ENCODE data around the gene RGS10.

GRCh38 chr10:119522747-119523426 lies 19.6 kb downstream of the RGS10 start:
- TF ChIP-seq, protein P1, sequence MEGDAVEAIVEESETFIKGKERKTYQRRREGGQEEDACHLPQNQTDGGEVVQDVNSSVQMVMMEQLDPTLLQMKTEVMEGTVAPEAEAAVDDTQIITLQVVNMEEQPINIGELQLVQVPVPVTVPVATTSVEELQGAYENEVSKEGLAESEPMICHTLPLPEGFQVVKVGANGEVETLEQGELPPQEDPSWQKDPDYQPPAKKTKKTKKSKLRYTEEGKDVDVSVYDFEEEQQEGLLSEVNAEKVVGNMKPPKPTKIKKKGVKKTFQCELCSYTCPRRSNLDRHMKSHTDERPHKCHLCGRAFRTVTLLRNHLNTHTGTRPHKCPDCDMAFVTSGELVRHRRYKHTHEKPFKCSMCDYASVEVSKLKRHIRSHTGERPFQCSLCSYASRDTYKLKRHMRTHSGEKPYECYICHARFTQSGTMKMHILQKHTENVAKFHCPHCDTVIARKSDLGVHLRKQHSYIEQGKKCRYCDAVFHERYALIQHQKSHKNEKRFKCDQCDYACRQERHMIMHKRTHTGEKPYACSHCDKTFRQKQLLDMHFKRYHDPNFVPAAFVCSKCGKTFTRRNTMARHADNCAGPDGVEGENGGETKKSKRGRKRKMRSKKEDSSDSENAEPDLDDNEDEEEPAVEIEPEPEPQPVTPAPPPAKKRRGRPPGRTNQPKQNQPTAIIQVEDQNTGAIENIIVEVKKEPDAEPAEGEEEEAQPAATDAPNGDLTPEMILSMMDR (conservative IDR thresholded peaks at IDR 0.05): no peak
- TF ChIP-seq EZH2 (IDR thresholded peaks at IDR 0.05; ENCODE audit: low read depth): no peak
